A549 treated with AZD9567 at 1 μM for 4 hours (cell line): Measurements from ENCODE around the gene DEFB114. TPM values are rescaled to one million over a fixed set of nuclear protein-coding genes. Genes with fewer than 3 reads are reported as not detected.

ENCODE experiments used
- total RNA-seq: library from RNA; stranded (reverse); fragments of 200-300 nt; extraction: Qiagen RNA extraction; gene quantifications from 5 replicates; pipeline ENCODE4 v1.2.3, GENCODE V29; 2022; ENCODE audit not compliant: insufficient read depth

The DEFB114 gene, protein sequence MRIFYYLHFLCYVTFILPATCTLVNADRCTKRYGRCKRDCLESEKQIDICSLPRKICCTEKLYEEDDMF
- not detected in 5 replicates for total RNA-seq

DNA sequence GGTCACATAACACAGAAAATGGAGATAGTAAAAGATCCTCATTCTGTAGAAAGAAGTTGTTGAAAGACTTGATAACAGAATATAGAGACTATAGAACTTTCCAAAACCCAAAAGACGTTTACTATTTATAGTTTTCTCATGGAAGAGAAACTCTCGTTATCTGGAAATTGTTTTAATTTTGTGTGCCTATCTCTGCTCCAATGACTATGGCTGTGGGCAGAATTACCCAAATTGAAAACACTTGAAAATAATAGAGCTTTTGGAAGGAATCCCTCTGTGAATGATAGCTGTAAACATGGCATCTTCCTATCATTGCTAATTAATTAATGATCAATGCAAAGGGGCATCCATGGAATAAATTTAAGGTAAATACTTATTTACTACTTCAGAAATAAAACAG, at the start of gene DEFB114:
TSS of gene DEFB114 (minus strand) at position 101 of the 400 bp plus-strand sequence. CDS start at position 42, 59 bp downstream.

DNA sequence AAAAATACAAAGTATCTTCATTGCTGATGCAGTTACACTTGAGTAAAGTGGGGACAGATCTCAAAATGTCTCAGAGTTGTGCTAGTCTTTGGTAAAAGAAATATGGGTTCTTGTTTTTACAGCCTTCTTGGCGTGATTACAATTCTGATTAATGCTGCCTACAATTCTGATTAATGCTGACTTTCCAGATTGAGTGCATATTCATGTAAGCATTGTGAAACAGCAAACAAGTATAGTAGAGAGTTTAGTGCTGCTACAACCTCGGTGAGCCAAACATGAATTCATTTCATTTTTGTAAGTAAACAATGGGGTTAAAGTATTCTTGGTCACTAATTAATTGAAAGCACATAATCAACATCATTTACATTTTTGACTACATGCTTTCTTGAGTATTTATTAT, 5.6 kb upstream of the DEFB114 start, which contains the start of gene DEFB113:
TSS of gene DEFB113 (minus strand) at position 21 of the 400 bp plus-strand sequence. CDS start at position 21, 0 bp downstream.

Other genes starting within 250 kb of the DEFB114 start
- gene CRISP3, start 219.8 kb downstream of the DEFB114 start, total RNA-seq: not detected in 5 replicates
- gene PGK2, start 176.9 kb downstream of the DEFB114 start, total RNA-seq: not detected in 5 replicates
- gene CRISP1, start 97.6 kb downstream of the DEFB114 start, total RNA-seq: not detected in 5 replicates
- gene DEFB113, start 5.5 kb upstream of the DEFB114 start, total RNA-seq: not detected in 5 replicates
- not detected in 5 replicates for gene DEFB110, start 57.8 kb upstream of the DEFB114 start, total RNA-seq
- not detected in 5 replicates for gene DEFB112, start 85.8 kb upstream of the DEFB114 start, total RNA-seq